ENCODE data around the gene CSTPP1. TPM values are rescaled to one million over a fixed set of nuclear protein-coding genes. Genes with fewer than 3 reads are reported as not detected.

CSTPP1 gene
- total and polyA plus RNA-seq, 2 of the 4 experiments (the other 2 are of a cell fraction): 22.0 to 35.7 TPM

- Histone ChIP-seq H4K20me1 (ENCODE audit: insufficient read depth, low read length) (no peaks in the 10 kb centered on the region; the same call in 1 of the 2 replicates), H2BK5ac (ENCODE audit: low read depth, low read length, poor library complexity, severe bottlenecking) (no peak overlapping the region), H3K27ac (ENCODE audit: insufficient read depth, low read length) (no peak overlapping the region), H2AK9ac (replicated peaks; ENCODE audit: low read depth, low read length, poor library complexity) (no peak overlapping the region), H3K27me3 (ENCODE audit: control insufficient read depth, insufficient read depth, low read length) (no peaks in the 10 kb centered on the region), H2BK15ac (ENCODE audit: low read depth, low read length) (no peak overlapping the region), H3K14ac (replicated peaks; ENCODE audit: low read depth, low read length) (no peak overlapping the region), H3K9me1 (ENCODE audit: insufficient read depth, low read length) (no peaks in the 10 kb centered on the region; the same call in 1 of the 2 replicates), H3K18ac (ENCODE audit: low read depth, low read length) (no peak overlapping the region), H4K5ac (ENCODE audit: low read depth, low read length) (no peak overlapping the region), H2AFZ (replicated peaks; ENCODE audit: low read length, poor library complexity) (no peak overlapping the region), H3K79me1 (ENCODE audit: low read depth in 1 of 2, low read length in 2 of 2) (no peaks in the 10 kb centered on the region; a peak in 1 of 4 replicates), H3K23ac (ENCODE audit: low read depth, low read length) (no peak overlapping the region), H4K8ac (ENCODE audit: low read depth in 2 of 2, low read length in 2 of 2) (no peak overlapping the region), H3K36me3 (ENCODE audit: control insufficient read depth, insufficient read depth, low read length) (no peaks in the 10 kb centered on the region), H3K4me3 (ENCODE audit: insufficient read depth, low read depth, low read length) (no peak overlapping the region), H3K4me1 (ENCODE audit: control insufficient read depth, insufficient read depth, low read length) (no peaks in the 10 kb centered on the region), H2AK5ac (ENCODE audit: low read depth, low read length) (no peak overlapping the region), H3K4me2 (ENCODE audit: low read depth, low read length) (no peak overlapping the region), H3K4ac (ENCODE audit: low read depth, low read length) (no peak overlapping the region), H3K9ac (ENCODE audit: low read depth, low read length) (no peak overlapping the region), H3K9me3 (ENCODE audit: control insufficient read depth, insufficient read depth, low read length) (no peaks in the 10 kb centered on the region), H2BK120ac (ENCODE audit: low read depth, low read length) (no peak overlapping the region), H2BK20ac (ENCODE audit: low read depth, low read length) (no peak overlapping the region), H4K91ac (ENCODE audit: insufficient read depth, low read depth, low read length) (no peak overlapping the region), H3K56ac (ENCODE audit: extremely low read depth, insufficient read depth, low read length) (no peak overlapping the region)
- WGBS, 2 experiments (ENCODE audit: extremely low coverage in 2 of 2, insufficient read length in 1 of 2): no CpG with 5 or more reads among the region's 2 CpGs
- no TSS peak for BruUV-seq (replicated peaks)
- ChIA-PET CTCF (no interaction called here), POLR2A (ENCODE audit: unreplicated experiment) (interaction anchor here (0.5 kb wide), 1 partner anchor 162 kb away, joined by 3 read pairs; no protein-coding TSS in a partner anchor)
- dilution Hi-C loops (cut with HindIII; ENCODE audit: low sequenced_read_pairs, unreplicated experiment): no loop called here
- DNase-seq: no peak
- no peak for ATAC-seq (ENCODE audit: low read depth)
- in situ Hi-C loops (cut with MboI; ENCODE audit: low sequenced_read_pairs): no loop called here
- intact Hi-C loops (cut with micrococcal nuclease): no loop called here
- TF ChIP-seq POLR2A (IDR thresholded peaks at IDR 0.05; ENCODE audit: low read depth, low read length) (no peak), MAFK (IDR thresholded peaks at IDR 0.05; ENCODE audit: low read depth, low read length) (peak; percentile 58), MXI1 (IDR thresholded peaks at IDR 0.05; ENCODE audit: borderline replicate concordance, low read depth, low read length) (no peak), CEBPB (IDR thresholded peaks at IDR 0.05; ENCODE audit: low read depth, low read length) (no peak)
Observed at GRCh38 chr11:47121731-47122130, 185.2 kb downstream of the CSTPP1 start.
